Measurements from ENCODE around the gene PCOLCE2. TPM values are rescaled to one million over a fixed set of nuclear protein-coding genes. Genes with fewer than 3 reads are reported as not detected.

The PCOLCE2 gene
- total and polyA plus RNA-seq, 10 of the 15 experiments (the other 5 are each of a cell fraction or from before 2014, with no cell fraction given): 0.11 to 7.6 (median 0.40) TPM

DNA sequence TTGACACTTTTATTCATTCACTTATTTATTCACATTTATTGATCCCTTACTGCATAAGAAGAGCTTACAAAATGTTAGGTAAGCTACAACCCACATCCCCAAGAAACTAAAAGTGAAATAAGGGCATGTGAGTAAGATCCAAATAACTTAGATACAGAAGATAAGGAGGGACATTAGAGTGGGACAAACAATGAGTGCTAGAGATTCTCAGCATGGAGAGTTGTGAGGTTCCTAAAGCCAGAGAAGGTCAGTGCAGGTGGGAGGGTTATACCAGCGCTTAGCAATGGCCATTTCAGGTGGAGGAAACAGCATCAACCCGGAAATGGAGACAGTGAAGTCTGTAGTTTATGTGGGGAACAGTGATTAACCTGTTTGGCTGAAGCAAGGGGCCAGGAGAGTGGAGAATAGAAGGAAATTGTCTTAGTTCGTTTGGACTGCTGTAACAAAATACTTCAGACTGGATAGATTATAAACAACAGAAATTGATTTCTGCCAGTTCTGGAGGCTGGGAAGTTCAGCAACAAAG, 25.5 kb upstream of the PCOLCE2 start:
- Histone ChIP-seq H3K4me2 (ENCODE audit: control insufficient read depth, insufficient read depth) (peak overlapping the region; percentile 15), H3K4me1 (ENCODE audit: control insufficient read depth, insufficient read depth, low read length) (no peaks in the 10 kb centered on the region), H2AFZ (ENCODE audit: control insufficient read depth, low read depth, low read length) (peak overlapping the region; percentile 2), H4K20me1 (ENCODE audit: control insufficient read depth, insufficient read depth) (no peaks in the 10 kb centered on the region), H3K4me3 (no peak overlapping the region), H3K9ac (ENCODE audit: control insufficient read depth, insufficient read depth, low read length) (no peak overlapping the region), H3K79me2 (ENCODE audit: control insufficient read depth, insufficient read depth, low read length) (no peaks in the 10 kb centered on the region), H3K27ac (ENCODE audit: control insufficient read depth, insufficient read depth) (no peak overlapping the region), H3K36me3 (ENCODE audit: control insufficient read depth in 2 of 2, insufficient read depth in 2 of 2, low read length in 1 of 2) (no peaks in the 10 kb centered on the region), H3K9me3 (replicated peaks; ENCODE audit: control insufficient read depth, insufficient read depth, low read length) (no peaks in the 10 kb centered on the region; the same call in 2 of the 3 replicates), H3K27me3 (replicated peaks in 1 of 2; ENCODE audit: control insufficient read depth in 2 of 2, insufficient read depth in 2 of 2, low read length in 1 of 2) (no peaks in the 10 kb centered on the region; a peak in 1 of 4 replicates)
- TF ChIP-seq GABPA (IDR thresholded peaks at IDR 0.05; ENCODE audit: low read depth) (no peak), SUZ12 (IDR thresholded peaks at IDR 0.05; ENCODE audit: unreplicated experiment) (no peak), BCL11A (IDR thresholded peaks at IDR 0.05; ENCODE audit: low read depth, low read length) (no peak), POU2F2 (IDR thresholded peaks at IDR 0.05; ENCODE audit: borderline replicate concordance, low read depth, low read length) (no peak), ZNF592 (IDR thresholded peaks at IDR 0.05) (no peak), MYB (IDR thresholded peaks at IDR 0.05; ENCODE audit: borderline replicate concordance, low read depth, low read length) (no peak), NFYB (IDR thresholded peaks at IDR 0.05; ENCODE audit: insufficient read depth, low read depth, low read length) (no peak), NR2F1 (conservative IDR thresholded peaks at IDR 0.05) (no peak), SIX5 (IDR thresholded peaks at IDR 0.05; ENCODE audit: low read depth, low read length, severe bottlenecking) (no peak), FOXM1 (IDR thresholded peaks at IDR 0.05; ENCODE audit: low read depth, low read length) (no peak), EZH2 (IDR thresholded peaks at IDR 0.05; ENCODE audit: borderline replicate concordance, control insufficient read depth, low read depth, low read length) (no peak), REST (IDR thresholded peaks at IDR 0.05; ENCODE audit: low read depth, low read length) (no peak)
- TF ChIP-seq, protein P1, sequence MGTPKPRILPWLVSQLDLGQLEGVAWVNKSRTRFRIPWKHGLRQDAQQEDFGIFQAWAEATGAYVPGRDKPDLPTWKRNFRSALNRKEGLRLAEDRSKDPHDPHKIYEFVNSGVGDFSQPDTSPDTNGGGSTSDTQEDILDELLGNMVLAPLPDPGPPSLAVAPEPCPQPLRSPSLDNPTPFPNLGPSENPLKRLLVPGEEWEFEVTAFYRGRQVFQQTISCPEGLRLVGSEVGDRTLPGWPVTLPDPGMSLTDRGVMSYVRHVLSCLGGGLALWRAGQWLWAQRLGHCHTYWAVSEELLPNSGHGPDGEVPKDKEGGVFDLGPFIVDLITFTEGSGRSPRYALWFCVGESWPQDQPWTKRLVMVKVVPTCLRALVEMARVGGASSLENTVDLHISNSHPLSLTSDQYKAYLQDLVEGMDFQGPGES (IDR thresholded peaks at IDR 0.05): no peak
- BruUV-seq (replicated peaks): no TSS peak
- WGBS (ENCODE audit: insufficient coverage, insufficient replicate concordance, low lambda C conversion rate, missing lambda C conversion rate): 1% methylated on average over 3 of the region's 3 CpGs
- ChIA-PET RAD21 (ENCODE audit: unreplicated experiment) (no interaction called here), SMC1A (ENCODE audit: uncharacterized antibody, unreplicated experiment) (no interaction called here), POLR2A (no interaction called here), CTCF (no interaction called here)
- no peak for DNase-seq (ENCODE audit: low read depth, low spot score)
- ATAC-seq: no peak
- no peak for FAIRE-seq
- intact Hi-C loops (cut with micrococcal nuclease; ENCODE audit: unreplicated experiment) (no loop called here), in situ Hi-C loops (cut with MboI) (no loop called here)

All from GM12878 (cell line).